ENCODE data around the gene UQCR11.

Gene UQCR11

GRCh38 chr19:1605236-1606137 lies at the start of gene UQCR11:
Gene UQCR11, minus strand, starts transcription at chr19:1605462. Its CDS starts 53 bp downstream, at chr19:1605409.
- no peak for TF ChIP-seq GATA2 (IDR thresholded peaks at IDR 0.05; ENCODE audit: low read depth, low read length)
- TF ChIP-seq GATA3 (IDR thresholded peaks at IDR 0.05; ENCODE audit: low read depth, low read length), result no peak

GRCh38 chr19:1654178-1654792 lies 49.0 kb upstream of the UQCR11 start:
- TF ChIP-seq GATA2 (IDR thresholded peaks at IDR 0.05; ENCODE audit: low read depth, low read length), result no peak
- no peak for TF ChIP-seq GATA3 (IDR thresholded peaks at IDR 0.05; ENCODE audit: low read depth, low read length)

GRCh38 chr19:1653300-1653628 lies 48.0 kb upstream of the UQCR11 start:
- TF ChIP-seq GATA2 (IDR thresholded peaks at IDR 0.05; ENCODE audit: low read depth, low read length), result no peak
- TF ChIP-seq GATA3 (IDR thresholded peaks at IDR 0.05; ENCODE audit: low read depth, low read length), result no peak

- no peak for TF ChIP-seq GATA3 (IDR thresholded peaks at IDR 0.05; ENCODE audit: low read depth, low read length)
- no peak for TF ChIP-seq GATA2 (IDR thresholded peaks at IDR 0.05; ENCODE audit: low read depth, low read length)
These were observed 47.4 kb upstream of the UQCR11 start, which contains the start of gene TCF3 for GRCh38 chr19:1652471-1653299. Gene TCF3, minus strand, starts transcription at chr19:1652615. Its CDS starts 2,367 bp downstream, at chr19:1650248.

- TF ChIP-seq GATA3 (IDR thresholded peaks at IDR 0.05; ENCODE audit: low read depth, low read length) (no peak), GATA2 (IDR thresholded peaks at IDR 0.05; ENCODE audit: low read depth, low read length) (no peak)
These were observed 46.5 kb upstream of the UQCR11 start for GRCh38 chr19:1651568-1652291.

- TF ChIP-seq GATA2 (IDR thresholded peaks at IDR 0.05; ENCODE audit: low read depth, low read length), result no peak
- TF ChIP-seq GATA3 (IDR thresholded peaks at IDR 0.05; ENCODE audit: low read depth, low read length), result no peak
These were observed 45.6 kb upstream of the UQCR11 start for GRCh38 chr19:1650650-1651567.

- no peak for TF ChIP-seq GATA3 (IDR thresholded peaks at IDR 0.05; ENCODE audit: low read depth, low read length)
- TF ChIP-seq GATA2 (IDR thresholded peaks at IDR 0.05; ENCODE audit: low read depth, low read length), result no peak
These were observed 44.7 kb upstream of the UQCR11 start for GRCh38 chr19:1649706-1650649.

GRCh38 chr19:1648920-1649541 lies 43.8 kb upstream of the UQCR11 start:
- TF ChIP-seq GATA2 (IDR thresholded peaks at IDR 0.05; ENCODE audit: low read depth, low read length) (no peak), GATA3 (IDR thresholded peaks at IDR 0.05; ENCODE audit: low read depth, low read length) (no peak)

GRCh38 chr19:1648459-1648849 lies 43.2 kb upstream of the UQCR11 start:
- TF ChIP-seq GATA3 (IDR thresholded peaks at IDR 0.05; ENCODE audit: low read depth, low read length) (no peak), GATA2 (IDR thresholded peaks at IDR 0.05; ENCODE audit: low read depth, low read length) (no peak)

- TF ChIP-seq GATA2 (IDR thresholded peaks at IDR 0.05; ENCODE audit: low read depth, low read length) (no peak), GATA3 (IDR thresholded peaks at IDR 0.05; ENCODE audit: low read depth, low read length) (no peak)
These were observed 42.5 kb upstream of the UQCR11 start for GRCh38 chr19:1647501-1648458.
